ENCODE data around the gene PERM1. TPM values are rescaled to one million over a fixed set of nuclear protein-coding genes. Genes with fewer than 3 reads are reported as not detected.
"Not testable (repeated sequence)": the region's sequence is repeated elsewhere in the genome, so short reads cannot be mapped to it uniquely, and the experiment has no call there.

PERM1 gene
- total RNA-seq, 2 experiments from 2014 or later, result not detected

GRCh38 chr1:998995-999724, 17.3 kb upstream of the PERM1 start:
- Mint-ChIP-seq H3K4me1 (peaks cover 9% of the 10 kb centered on the region), H3K27ac (no peak overlapping the region), H3K4me3 (no peak overlapping the region), H3K27me3 (peaks cover 46% of the 10 kb centered on the region), H3K36me3 (peaks cover 1% of the 10 kb centered on the region), H3K9me3 (ENCODE audit: low read depth) (no peaks in the 10 kb centered on the region)
- CTCF ChIA-PET, result interaction anchor here (3.6 to 8.7 kb wide), 2 partner anchors 16 to 19 kb away, joined by 19 to 73 read pairs; partner anchors contain the start of gene PERM1
- DNase-seq (peak; percentile 40), ATAC-seq (peak; percentile 6)

- ATAC-seq (no peak), DNase-seq (no peak)
- H3K9me3 Mint-ChIP-seq (ENCODE audit: low read depth), result no peaks in the 10 kb centered on the region
- no peak overlapping the region for H3K4me3 Mint-ChIP-seq
- H3K36me3 Mint-ChIP-seq, result peaks cover 1% of the 10 kb centered on the region
- peaks cover 9% of the 10 kb centered on the region for H3K4me1 Mint-ChIP-seq
- H3K27ac Mint-ChIP-seq, result no peak overlapping the region
- H3K27me3 Mint-ChIP-seq, result peaks cover 47% of the 10 kb centered on the region
- CTCF ChIA-PET, result interaction anchor here (3.6 to 8.7 kb wide), 2 partner anchors 15 to 20 kb away, joined by 19 to 73 read pairs; partner anchors contain the start of gene PERM1
These were observed 16.8 kb upstream of the PERM1 start for GRCh38 chr1:998745-998994.

- Mint-ChIP-seq H3K27me3 (peaks cover 44% of the 10 kb centered on the region), H3K4me1 (peaks cover 8% of the 10 kb centered on the region), H3K9me3 (ENCODE audit: low read depth) (no peaks in the 10 kb centered on the region), H3K27ac (no peak overlapping the region), H3K36me3 (peaks cover 1% of the 10 kb centered on the region), H3K4me3 (no peak overlapping the region)
- ATAC-seq (no peak), DNase-seq (no peak)
- CTCF ChIA-PET, result interaction anchor here (1.2 to 8.7 kb wide), 3 partner anchors 15 to 63 kb away, joined by 3 to 73 read pairs (median 19); partner anchors contain the start of gene PERM1
These were observed 16.3 kb upstream of the PERM1 start for GRCh38 chr1:997993-998744.

GRCh38 chr1:997713-997992, 15.8 kb upstream of the PERM1 start:
- Mint-ChIP-seq H3K27me3 (peaks cover 39% of the 10 kb centered on the region), H3K4me3 (no peak overlapping the region), H3K36me3 (peaks cover 1% of the 10 kb centered on the region), H3K9me3 (ENCODE audit: low read depth) (no peaks in the 10 kb centered on the region), H3K4me1 (peaks cover 12% of the 10 kb centered on the region), H3K27ac (no peak overlapping the region)
- CTCF ChIA-PET, result interaction anchor here (1.2 to 8.7 kb wide), 2 partner anchors 14 to 64 kb away, joined by 3 to 73 read pairs; partner anchors contain the start of gene PERM1
- no peak for ATAC-seq
- DNase-seq, result no peak

GRCh38 chr1:996851-997712, 15.2 kb upstream of the PERM1 start:
- no peak overlapping the region for H3K27ac Mint-ChIP-seq
- H3K36me3 Mint-ChIP-seq, result peaks cover 1% of the 10 kb centered on the region
- CTCF ChIA-PET, result interaction anchor here (1.2 to 8.7 kb wide), 2 partner anchors 14 to 64 kb away, joined by 3 to 73 read pairs; partner anchors contain the start of gene PERM1
- H3K4me3 Mint-ChIP-seq, result no peak overlapping the region
- H3K27me3 Mint-ChIP-seq, result peaks cover 39% of the 10 kb centered on the region
- DNase-seq (no peak), ATAC-seq (no peak)
- peaks cover 17% of the 10 kb centered on the region for H3K4me1 Mint-ChIP-seq
- no peaks in the 10 kb centered on the region for H3K9me3 Mint-ChIP-seq (ENCODE audit: low read depth)

GRCh38 chr1:995665-996633, 14.1 kb upstream of the PERM1 start:
- H3K9me3 Mint-ChIP-seq (ENCODE audit: low read depth), result peaks cover 5% of the 10 kb centered on the region
- H3K27ac Mint-ChIP-seq, result no peak overlapping the region
- peaks cover 25% of the 10 kb centered on the region for H3K4me1 Mint-ChIP-seq
- no peak overlapping the region for H3K4me3 Mint-ChIP-seq
- H3K27me3 Mint-ChIP-seq, result peaks cover 43% of the 10 kb centered on the region
- DNase-seq (no peak), ATAC-seq (no peak)
- peaks cover 7% of the 10 kb centered on the region for H3K36me3 Mint-ChIP-seq
- CTCF ChIA-PET, result interaction anchor here (1.8 kb wide), 1 partner anchor 13 kb away, joined by 6 read pairs; the partner anchor contains the start of gene PERM1

GRCh38 chr1:994546-994945, 12.7 kb upstream of the PERM1 start:
- Mint-ChIP-seq H3K4me1 (peaks cover 21% of the 10 kb centered on the region), H3K27me3 (peaks cover 48% of the 10 kb centered on the region)
- DNase-seq; ATAC-seq; H3K27ac Mint-ChIP-seq; H3K9me3 Mint-ChIP-seq (ENCODE audit: low read depth); H3K4me3 Mint-ChIP-seq; H3K36me3 Mint-ChIP-seq: not testable (repeated sequence)
- CTCF ChIA-PET, result interaction anchor here (1.5 to 1.8 kb wide), 4 partner anchors 10 to 35 kb away, joined by 3 to 6 read pairs (median 5); partner anchors contain the start of genes NOC2L and PERM1

GRCh38 chr1:993379-993995, 11.6 kb upstream of the PERM1 start:
- CTCF ChIA-PET, result interaction anchor here (0.7 to 3.1 kb wide), 6 partner anchors 9 to 65 kb away, joined by 3 to 16 read pairs (median 5); partner anchors contain the start of gene NOC2L
- peaks cover 5% of the 10 kb centered on the region for H3K9me3 Mint-ChIP-seq (ENCODE audit: low read depth)
- no peak overlapping the region for H3K27ac Mint-ChIP-seq
- peaks cover 6% of the 10 kb centered on the region for H3K36me3 Mint-ChIP-seq
- ATAC-seq, result no peak
- H3K4me3 Mint-ChIP-seq, result no peak overlapping the region
- H3K4me1 Mint-ChIP-seq, result peaks cover 21% of the 10 kb centered on the region
- peaks cover 56% of the 10 kb centered on the region for H3K27me3 Mint-ChIP-seq
- DNase-seq, result no peak

GRCh38 chr1:992362-992761, 10.5 kb upstream of the PERM1 start:
- no peak overlapping the region for H3K27ac Mint-ChIP-seq
- H3K9me3 Mint-ChIP-seq (ENCODE audit: low read depth), result peaks cover 5% of the 10 kb centered on the region
- CTCF ChIA-PET, result interaction anchor here (1.2 to 3.1 kb wide), 6 partner anchors 9 to 87 kb away, joined by 3 to 16 read pairs (median 7); no protein-coding TSS in a partner anchor

GRCh38 chr1:991895-992294, 10.0 kb upstream of the PERM1 start:
- no peak for ATAC-seq
- Mint-ChIP-seq H3K27ac (peak overlapping the region; percentile 15), H3K9me3 (ENCODE audit: low read depth) (peaks cover 5% of the 10 kb centered on the region), H3K4me3 (no peak overlapping the region), H3K4me1 (peaks cover 21% of the 10 kb centered on the region), H3K36me3 (peaks cover 6% of the 10 kb centered on the region), H3K27me3 (peaks cover 56% of the 10 kb centered on the region)
- DNase-seq, result no peak
- CTCF ChIA-PET, result interaction anchor here (1.2 to 3.1 kb wide), 6 partner anchors 8 to 87 kb away, joined by 3 to 16 read pairs (median 7); no protein-coding TSS in a partner anchor

More at GRCh38 chr1:992362-992761, 10.5 kb upstream of the PERM1 start:
- Mint-ChIP-seq H3K36me3 (peaks cover 6% of the 10 kb centered on the region), H3K27me3 (peaks cover 61% of the 10 kb centered on the region), H3K4me1 (peaks cover 21% of the 10 kb centered on the region), H3K4me3 (no peak overlapping the region)
- DNase-seq (no peak), ATAC-seq (peak; percentile 39)

GRCh38 chr1:991275-991674, 9.4 kb upstream of the PERM1 start:
- peaks cover 60% of the 10 kb centered on the region for H3K27me3 Mint-ChIP-seq
- H3K4me1 Mint-ChIP-seq, result peaks cover 21% of the 10 kb centered on the region
- H3K27ac Mint-ChIP-seq; H3K4me3 Mint-ChIP-seq; DNase-seq; H3K36me3 Mint-ChIP-seq; ATAC-seq; H3K9me3 Mint-ChIP-seq (ENCODE audit: low read depth): not testable (repeated sequence)
- CTCF ChIA-PET, result interaction anchor here (1.4 to 3.1 kb wide), 3 partner anchors 11 to 72 kb away, joined by 3 to 16 read pairs (median 8); no protein-coding TSS in a partner anchor

All from activated CD8-positive, alpha-beta memory T cell treated with anti-CD3 and anti-CD28 coated beads, Interleukin-2, amount 10 ng/mL, durations not matched to agents 7 days and 5 days (primary cell).